Measurements from ENCODE around the gene GSTM4. TPM values are rescaled to one million over a fixed set of nuclear protein-coding genes. Genes with fewer than 3 reads are reported as not detected.

The GSTM4 gene
- total RNA-seq, 1 donor from 2014 or later, result 42.2 TPM

- Mint-ChIP-seq H3K4me3 (no peak overlapping the region), H3K9me3 (no peaks in the 10 kb centered on the region), H3K27ac (no peak overlapping the region), H3K4me1 (ENCODE audit: unreplicated experiment) (peaks cover 25% of the 10 kb centered on the region), H3K36me3 (no peaks in the 10 kb centered on the region), H3K27me3 (no peaks in the 10 kb centered on the region)
- no peak for DNase-seq (ENCODE audit: extremely low spot score, unreplicated experiment)
- no peak for TF ChIP-seq CTCF (conservative IDR thresholded peaks at IDR 0.05)
Measured at GRCh38 chr1:109634771-109635750, 20.8 kb upstream of the GSTM4 start.

- peaks cover 25% of the 10 kb centered on the region for H3K4me1 Mint-ChIP-seq (ENCODE audit: unreplicated experiment)
- H3K27me3 Mint-ChIP-seq, result no peaks in the 10 kb centered on the region
- H3K27ac Mint-ChIP-seq, result peak overlapping the region; percentile 65
- no peaks in the 10 kb centered on the region for H3K36me3 Mint-ChIP-seq
- no peak for DNase-seq (ENCODE audit: extremely low spot score, unreplicated experiment)
- no peak overlapping the region for H3K4me3 Mint-ChIP-seq
- no peak for TF ChIP-seq CTCF (conservative IDR thresholded peaks at IDR 0.05)
- no peaks in the 10 kb centered on the region for H3K9me3 Mint-ChIP-seq
Measured at GRCh38 chr1:109635862-109636200, 20.1 kb upstream of the GSTM4 start.

GRCh38 chr1:109636201-109636952 lies 19.5 kb upstream of the GSTM4 start:
- H3K36me3 Mint-ChIP-seq, result no peaks in the 10 kb centered on the region
- no peak overlapping the region for H3K4me3 Mint-ChIP-seq
- H3K9me3 Mint-ChIP-seq, result no peaks in the 10 kb centered on the region
- peak overlapping the region; percentile 65 for H3K27ac Mint-ChIP-seq
- no peak for DNase-seq (ENCODE audit: extremely low spot score, unreplicated experiment)
- H3K27me3 Mint-ChIP-seq, result no peaks in the 10 kb centered on the region
- peaks cover 25% of the 10 kb centered on the region for H3K4me1 Mint-ChIP-seq (ENCODE audit: unreplicated experiment)
- no peak for TF ChIP-seq CTCF (conservative IDR thresholded peaks at IDR 0.05)

- Mint-ChIP-seq H3K36me3 (no peaks in the 10 kb centered on the region), H3K27me3 (no peaks in the 10 kb centered on the region), H3K9me3 (no peaks in the 10 kb centered on the region), H3K27ac (no peak overlapping the region), H3K4me1 (ENCODE audit: unreplicated experiment) (peaks cover 25% of the 10 kb centered on the region), H3K4me3 (no peak overlapping the region)
- DNase-seq (ENCODE audit: extremely low spot score, unreplicated experiment), result no peak
- TF ChIP-seq CTCF (conservative IDR thresholded peaks at IDR 0.05), result no peak
Measured at GRCh38 chr1:109637446-109637845, 18.5 kb upstream of the GSTM4 start.

GRCh38 chr1:109639063-109639840 lies 16.6 kb upstream of the GSTM4 start:
- no peak for DNase-seq (ENCODE audit: extremely low spot score, unreplicated experiment)
- H3K4me1 Mint-ChIP-seq (ENCODE audit: unreplicated experiment), result peaks cover 34% of the 10 kb centered on the region

More at GRCh38 chr1:109639063-109639840, 16.6 kb upstream of the GSTM4 start:
- no peak overlapping the region for H3K27ac Mint-ChIP-seq
- H3K27me3 Mint-ChIP-seq, result no peaks in the 10 kb centered on the region
- H3K36me3 Mint-ChIP-seq, result no peaks in the 10 kb centered on the region
- TF ChIP-seq CTCF (conservative IDR thresholded peaks at IDR 0.05), result no peak
- no peak overlapping the region for H3K4me3 Mint-ChIP-seq
- H3K9me3 Mint-ChIP-seq, result no peaks in the 10 kb centered on the region

All from type B pancreatic cell (in vitro differentiated cells).